ENCODE data around the gene KRTAP1-5. TPM values are rescaled to one million over a fixed set of nuclear protein-coding genes. Genes with fewer than 3 reads are reported as not detected.
"Not testable (repeated sequence)": the region's sequence is repeated elsewhere in the genome, so short reads cannot be mapped to it uniquely, and the experiment has no call there.

Gene KRTAP1-5, protein sequence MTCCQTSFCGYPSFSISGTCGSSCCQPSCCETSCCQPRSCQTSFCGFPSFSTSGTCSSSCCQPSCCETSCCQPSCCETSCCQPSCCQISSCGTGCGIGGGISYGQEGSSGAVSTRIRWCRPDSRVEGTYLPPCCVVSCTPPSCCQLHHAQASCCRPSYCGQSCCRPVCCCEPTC
- total RNA-seq (2014; rRNA removed; shearing (Covaris generic)): not detected in 2 replicates
- polyA plus RNA-seq (2014; cell fraction: nucleus; rRNA removed): not detected in 2 replicates

DNA sequence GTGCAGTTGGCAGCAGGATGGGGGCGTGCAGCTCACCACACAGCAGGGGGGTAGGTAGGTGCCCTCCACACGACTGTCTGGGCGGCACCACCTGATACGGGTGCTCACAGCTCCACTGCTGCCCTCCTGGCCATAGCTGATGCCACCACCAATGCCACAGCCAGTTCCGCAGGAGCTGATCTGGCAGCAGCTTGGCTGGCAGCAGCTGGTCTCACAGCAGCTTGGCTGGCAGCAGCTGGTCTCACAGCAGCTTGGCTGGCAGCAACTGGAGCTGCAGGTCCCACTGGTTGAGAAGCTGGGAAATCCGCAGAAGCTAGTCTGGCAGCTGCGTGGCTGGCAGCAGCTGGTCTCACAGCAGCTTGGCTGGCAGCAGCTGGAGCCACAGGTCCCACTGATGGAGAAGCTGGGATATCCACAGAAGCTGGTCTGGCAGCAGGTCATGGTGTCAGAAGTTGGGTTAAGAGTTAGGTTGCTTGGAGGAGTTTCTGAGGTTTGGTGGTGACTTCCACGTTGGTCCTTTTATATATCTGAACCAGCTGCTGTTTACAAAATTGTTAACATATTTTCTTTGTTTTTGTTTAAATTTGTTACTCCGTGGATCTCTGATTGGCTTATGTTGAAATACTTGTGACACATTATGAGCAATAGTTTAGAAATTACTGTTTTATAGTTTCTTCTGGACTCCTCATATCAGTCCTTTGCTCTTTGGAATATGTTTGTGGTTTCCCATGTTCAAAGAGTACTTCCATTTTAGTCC lies at the start of gene KRTAP1-5:
Gene KRTAP1-5, minus strand, starts transcription at position 494 of the 757 bp plus-strand sequence. Its CDS starts 53 bp downstream, at position 441.
- DNase-seq (ENCODE audit: extremely low read depth, low read depth): no peak

DNA sequence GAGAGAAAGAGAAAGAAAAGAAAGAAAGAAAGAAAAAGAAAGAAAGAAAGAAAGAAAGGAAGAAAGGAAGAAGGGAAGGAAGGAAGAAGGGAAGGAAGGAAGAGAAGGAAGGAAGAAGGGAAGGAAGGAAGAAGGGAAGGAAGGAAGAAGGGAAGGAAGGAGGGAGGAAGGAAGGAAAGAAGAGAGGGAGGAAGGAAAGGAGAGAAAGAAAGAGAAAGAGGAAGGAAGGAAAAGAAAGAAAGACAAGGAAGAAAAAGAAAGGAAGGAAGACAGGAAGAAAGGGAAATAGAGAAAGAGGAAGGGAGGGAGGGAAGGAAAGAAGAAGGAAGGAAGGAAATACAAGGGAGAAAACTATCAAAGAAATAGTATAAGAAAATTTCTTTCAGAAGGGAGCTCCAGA lies 49.8 kb upstream of the KRTAP1-5 start:
- DNase-seq (ENCODE audit: extremely low read depth, low read depth): no peak

DNA sequence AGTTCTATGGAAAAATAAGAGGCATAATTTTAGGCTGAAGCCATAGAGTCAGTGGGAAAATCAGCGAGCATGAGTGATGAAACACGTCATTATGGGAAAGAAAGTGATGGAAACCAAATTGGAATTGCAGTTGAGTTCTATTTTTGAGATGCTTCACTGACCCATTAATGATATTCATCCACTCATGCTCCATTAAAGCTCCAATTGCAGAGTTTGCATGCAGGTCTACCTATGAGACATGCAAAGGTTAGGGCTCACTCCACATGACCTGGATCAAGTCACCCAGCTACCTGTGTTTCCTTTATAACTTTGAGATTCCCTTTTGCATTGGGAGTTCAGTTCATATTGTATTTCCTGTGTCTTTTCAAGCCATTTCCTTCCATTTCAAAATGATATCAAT lies 46.7 kb upstream of the KRTAP1-5 start:
- DNase-seq (ENCODE audit: extremely low read depth, low read depth): no peak

DNA sequence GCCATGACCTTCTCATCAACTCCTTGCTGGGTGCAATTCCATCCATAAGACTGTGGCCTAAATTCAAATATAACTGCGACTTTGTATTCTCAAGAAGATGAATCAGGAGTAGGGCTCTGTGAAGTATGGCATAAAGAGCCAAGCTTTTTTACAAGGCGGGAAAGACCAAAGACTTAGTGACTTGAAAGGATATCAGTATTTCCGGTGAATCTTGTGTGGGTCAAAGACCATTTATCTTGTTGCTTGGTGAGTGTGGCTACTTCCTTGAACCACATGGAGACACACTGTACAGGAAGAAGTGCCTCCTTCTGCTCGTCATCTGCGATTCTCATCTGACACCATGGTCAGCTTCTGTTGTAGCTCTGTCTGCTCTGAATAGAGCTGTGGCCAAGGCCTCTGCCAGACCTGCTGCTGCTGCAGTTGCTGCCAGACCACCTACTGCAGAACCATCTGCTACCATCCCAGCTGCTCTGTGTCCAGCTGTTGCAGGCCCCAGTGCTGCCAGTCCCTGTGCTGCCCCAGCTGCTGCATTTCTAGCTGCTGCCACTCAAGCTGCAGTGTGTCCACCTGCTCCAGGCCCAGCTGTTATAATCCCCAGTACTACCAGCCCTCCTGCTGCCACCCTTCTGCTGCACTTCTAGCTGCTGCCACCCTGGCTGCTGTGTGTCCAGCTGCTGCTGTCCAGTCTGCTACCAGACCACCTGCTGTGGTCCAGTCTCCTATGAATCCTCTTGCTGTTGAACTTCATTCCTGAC lies 44.8 kb upstream of the KRTAP1-5 start:
- DNase-seq (ENCODE audit: extremely low read depth, low read depth): no peak

DNA sequence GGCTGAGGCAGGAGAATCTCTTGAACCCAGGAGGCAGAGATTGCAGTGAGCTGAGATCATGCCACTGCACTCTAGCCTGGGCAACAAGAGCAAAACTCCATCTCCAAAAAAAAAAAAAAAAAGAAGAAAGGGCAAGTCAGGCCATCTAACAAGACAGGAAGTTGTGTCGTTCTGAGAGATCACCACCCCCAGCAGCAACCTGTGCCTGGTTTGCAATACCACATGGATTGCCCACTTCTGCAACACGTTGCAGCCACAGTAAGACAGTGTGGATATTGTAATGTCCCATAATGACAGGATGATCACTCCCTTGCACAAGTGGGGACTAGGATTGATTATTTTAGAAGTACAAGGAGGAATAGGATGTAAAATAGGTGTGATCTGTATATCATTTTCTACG lies 42.0 kb upstream of the KRTAP1-5 start:
- no peak for DNase-seq (ENCODE audit: extremely low read depth, low read depth)

DNA sequence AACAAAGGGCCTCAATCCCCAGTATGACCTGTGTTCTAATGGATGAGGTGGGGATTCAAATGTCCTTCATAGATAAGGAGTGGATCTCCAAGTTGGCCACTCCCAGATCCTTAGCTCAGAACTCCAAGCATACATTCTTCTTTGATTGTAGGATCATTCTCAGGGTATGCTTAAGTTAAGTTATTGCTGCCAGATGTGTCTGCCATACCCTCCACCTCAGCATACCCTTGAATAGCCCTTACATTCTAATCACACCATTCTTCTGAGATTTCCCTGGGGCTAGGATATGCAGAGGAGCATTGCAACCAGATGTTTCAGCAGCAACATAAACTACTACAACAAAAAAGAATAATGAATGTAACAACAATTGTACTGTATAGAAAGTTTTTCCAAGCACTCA lies 40.3 kb upstream of the KRTAP1-5 start:
- DNase-seq (ENCODE audit: extremely low read depth, low read depth): no peak

DNA sequence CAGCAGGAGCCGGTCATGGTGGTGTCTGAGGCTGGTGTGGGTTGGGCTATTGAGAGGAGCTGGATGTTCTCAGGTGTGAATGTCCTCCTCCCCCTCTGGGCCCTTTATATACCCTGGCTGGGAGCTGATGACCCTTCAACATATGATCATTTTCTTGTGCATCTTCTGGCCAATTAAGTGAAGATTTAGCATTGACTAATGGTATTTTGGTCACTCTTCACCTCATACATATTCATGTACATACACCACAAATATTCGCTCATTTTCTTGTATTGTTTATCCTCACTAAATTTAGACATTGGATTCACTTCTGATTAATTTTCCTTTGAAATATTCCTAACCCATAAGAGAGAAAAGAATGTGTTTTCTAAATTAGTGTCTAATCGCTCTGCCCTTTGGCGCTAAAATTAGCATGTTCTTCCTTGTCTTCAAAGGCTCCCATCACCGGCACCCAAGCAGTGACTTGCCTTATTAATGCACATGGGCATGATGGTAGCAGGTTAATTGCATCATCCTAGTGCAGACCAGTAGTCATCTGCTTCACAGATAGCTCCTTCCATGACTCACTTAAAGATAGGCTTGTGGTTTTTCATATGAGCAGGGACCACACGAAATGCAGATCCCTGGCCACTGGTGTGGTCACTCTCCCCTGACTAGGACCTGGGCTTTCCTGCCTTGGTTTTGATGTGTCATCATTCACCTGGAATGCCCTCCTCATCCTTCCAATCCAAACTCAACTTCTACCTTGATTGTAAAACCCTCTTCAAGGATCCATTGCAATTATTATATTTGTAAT lies 39.0 kb upstream of the KRTAP1-5 start, which contains the start of gene KRTAP2-4:
Gene KRTAP2-4, minus strand, starts transcription at position 51 of the 796 bp plus-strand sequence. Its CDS starts 34 bp downstream, at position 17.
- DNase-seq (ENCODE audit: extremely low read depth, low read depth): no peak

DNA sequence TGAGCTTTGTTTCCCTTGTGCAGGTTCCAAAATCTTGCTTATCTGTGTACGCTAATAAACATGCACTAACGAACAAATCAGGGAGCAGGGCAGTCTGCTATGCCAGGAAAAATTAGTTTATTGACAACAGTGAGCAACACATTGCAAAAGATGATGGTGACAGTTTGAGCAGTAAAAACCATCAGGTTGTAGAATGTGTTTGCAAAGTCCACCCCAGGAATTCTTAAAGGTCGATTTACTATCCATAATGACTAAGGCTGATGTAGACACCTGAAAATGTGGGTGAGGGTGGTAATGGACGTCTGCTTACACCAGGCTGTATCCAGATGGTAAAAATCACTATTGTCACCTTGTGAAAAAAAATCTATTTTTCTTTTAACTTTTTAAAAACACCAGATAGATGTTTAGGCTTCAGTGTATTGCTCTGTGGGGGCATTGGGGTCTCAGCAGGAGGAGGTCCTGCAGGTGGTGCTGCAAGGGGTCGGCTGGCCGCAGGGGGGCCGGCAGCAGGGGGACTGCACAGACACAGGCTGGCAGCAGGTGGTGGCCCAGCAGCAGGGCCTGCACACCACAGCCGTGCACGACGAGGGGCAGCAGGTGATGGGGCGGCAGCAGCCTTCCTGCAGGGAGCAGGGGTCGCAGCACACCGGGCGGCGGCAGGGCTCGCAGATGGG lies 38.1 kb upstream of the KRTAP1-5 start:
- DNase-seq (ENCODE audit: extremely low read depth, low read depth): not testable (repeated sequence)

DNA sequence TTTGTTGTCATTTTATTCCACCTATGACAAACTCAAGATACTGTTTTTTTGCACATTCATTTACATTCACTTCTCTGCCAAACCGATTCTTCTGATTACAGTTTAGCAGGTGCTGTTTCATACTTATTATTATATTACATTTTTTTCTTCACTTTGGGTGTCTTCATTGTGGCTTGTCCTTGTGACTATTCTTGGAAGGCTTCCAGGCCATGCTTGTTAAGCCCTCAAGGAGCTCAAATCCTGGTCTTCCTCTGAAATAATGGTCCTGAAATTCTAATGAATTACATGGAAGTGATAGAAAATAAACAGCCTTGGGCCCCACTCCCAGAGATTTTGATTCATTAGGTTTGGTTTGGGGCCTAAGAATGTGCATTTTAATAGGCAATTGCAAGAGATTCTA lies 37.3 kb upstream of the KRTAP1-5 start:
- DNase-seq (ENCODE audit: extremely low read depth, low read depth): no peak

DNA sequence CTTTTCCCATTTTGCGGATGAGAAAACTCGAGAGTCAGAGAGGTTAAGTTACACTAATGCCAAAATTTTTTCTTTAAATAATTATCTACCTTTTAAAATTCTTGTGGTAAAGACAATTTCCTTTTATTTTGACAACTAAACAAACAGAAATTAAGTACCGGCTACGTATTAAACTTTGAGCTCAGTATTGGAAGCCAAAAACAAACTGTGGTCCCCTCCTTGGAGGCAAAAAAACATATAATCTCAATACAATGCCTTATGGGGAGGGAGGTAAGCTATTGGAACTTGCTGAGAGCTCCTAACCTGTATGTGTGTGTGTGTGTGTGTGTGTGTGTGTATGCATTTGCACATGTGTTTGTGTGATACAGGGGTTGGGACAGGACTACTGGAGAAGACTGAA lies 36.4 kb upstream of the KRTAP1-5 start:
- no peak for DNase-seq (ENCODE audit: extremely low read depth, low read depth)

DNA sequence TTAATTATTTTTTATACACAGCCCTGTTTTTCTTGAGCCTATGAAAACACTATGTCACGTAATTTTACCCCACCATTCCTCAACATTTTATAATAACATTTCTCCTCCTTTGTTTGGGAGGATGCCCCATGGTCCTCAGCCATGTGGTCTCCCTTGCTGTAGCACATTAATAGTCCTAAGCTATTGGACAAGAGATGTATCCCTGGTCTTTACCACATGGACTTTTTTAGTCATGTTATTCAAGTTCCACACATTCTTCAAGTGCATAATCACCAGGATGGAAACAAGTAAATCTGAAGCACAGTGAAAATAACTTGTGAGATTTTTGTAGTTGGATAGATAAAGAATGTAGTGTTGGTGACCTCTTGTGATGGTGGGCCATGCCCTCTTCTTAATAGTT lies 35.0 kb upstream of the KRTAP1-5 start:
- DNase-seq (ENCODE audit: extremely low read depth, low read depth): no peak

DNA sequence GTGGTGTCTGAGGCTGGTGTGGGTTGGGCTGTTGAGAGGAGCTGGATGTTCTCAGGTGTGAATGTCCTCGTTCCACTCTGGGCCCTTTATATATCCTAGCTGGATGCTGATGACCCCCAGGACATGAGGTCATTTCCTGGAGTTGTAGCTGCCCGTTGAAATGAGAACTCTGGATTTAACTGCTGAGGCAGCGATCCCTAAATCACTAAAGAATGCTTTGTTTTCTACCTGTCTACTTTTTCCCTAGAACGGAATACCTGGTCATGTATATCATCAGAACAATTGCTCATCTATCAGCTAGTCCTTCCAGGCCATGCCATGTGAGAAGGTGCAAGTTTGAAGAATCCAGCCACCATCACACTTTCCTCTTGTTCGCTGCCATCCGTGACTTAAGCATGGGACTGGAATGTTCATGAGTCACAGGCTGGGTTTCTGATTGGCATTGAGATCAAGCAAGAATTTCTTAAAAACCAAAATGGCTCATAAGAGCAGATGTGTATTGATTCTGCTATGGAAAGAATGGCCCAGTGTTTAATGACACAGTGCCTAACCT lies 33.1 kb upstream of the KRTAP1-5 start, which contains the start of gene KRTAP2-3:
Gene KRTAP2-3, minus strand, starts transcription at position 63 of the 553 bp plus-strand sequence. CDS start 64 bp downstream, outside the sequence.
- DNase-seq (ENCODE audit: extremely low read depth, low read depth): no peak

DNA sequence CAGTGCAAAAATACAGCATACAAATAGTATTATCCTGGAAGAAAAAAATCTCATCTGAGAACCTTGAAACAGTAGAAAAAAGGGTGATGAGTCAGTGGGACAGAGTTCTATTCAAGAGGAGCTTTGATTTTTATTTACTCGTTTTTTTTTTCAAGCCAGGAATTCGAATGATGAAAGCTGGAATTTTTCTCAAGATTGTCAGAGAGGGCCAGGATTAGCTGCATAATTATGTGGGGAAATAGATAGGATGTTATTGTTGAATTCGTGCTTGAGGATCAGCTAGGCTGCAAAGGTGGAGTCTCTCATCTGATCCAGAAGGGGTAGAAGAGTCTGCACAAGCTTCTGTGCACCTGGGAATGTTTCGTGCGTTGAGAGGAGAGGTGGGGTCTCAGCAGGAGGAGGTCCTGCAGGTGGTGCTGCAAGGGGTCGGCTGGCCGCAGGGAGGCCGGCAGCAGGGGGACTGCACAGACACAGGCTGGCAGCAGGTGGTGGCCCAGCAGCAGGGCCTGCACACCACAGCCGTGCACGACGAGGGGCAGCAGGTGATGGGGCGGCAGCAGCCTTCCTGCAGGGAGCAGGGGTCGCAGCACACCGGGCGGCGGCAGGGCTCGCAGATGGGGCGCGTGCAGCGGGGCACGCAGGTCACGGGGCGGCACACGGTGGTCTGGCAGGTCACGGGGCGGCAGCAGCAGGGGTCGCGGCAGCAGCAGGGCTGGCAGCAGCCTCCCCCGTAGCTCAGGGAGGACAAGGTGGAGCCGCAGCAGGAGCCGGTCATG lies 32.5 kb upstream of the KRTAP1-5 start:
- not testable (repeated sequence) for DNase-seq (ENCODE audit: extremely low read depth, low read depth)

DNA sequence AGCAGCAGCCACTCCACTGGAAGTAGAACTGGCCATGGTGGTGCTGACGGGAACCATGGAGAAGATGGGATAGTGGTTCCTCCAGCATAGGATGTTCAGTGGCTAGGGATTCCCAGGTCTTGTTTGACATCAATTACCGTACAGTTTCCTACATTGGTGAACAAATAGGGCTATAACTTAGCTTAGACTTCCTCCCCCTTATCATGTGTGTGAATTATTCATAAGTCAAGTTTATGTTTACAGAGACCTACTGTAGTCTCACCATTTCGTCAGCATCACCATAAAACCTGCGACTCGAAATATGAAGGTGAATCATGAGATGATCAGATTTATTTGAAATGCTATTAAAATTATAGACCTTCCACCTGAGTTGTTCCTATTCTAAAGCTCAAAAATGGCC lies 31.7 kb upstream of the KRTAP1-5 start:
- DNase-seq (ENCODE audit: extremely low read depth, low read depth): no peak

DNA sequence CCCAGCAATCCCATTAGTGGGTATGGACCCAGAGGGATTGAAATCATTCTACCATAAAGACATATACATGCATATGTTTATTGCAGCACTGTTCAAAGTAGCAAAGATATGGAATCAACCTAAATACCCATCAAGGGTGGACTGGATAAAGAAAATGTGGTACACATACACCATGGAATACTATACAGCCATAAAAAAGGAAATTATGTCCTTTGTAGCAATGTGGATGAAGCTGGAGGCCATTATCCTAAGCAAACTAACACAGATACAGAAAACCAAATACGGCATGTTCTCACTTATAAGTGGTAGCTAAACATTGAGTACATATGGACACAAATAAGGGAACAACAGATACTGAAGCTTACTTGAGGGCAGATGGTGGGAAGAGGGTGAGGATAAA lies 30.5 kb upstream of the KRTAP1-5 start:
- DNase-seq (ENCODE audit: extremely low read depth, low read depth): no peak

DNA sequence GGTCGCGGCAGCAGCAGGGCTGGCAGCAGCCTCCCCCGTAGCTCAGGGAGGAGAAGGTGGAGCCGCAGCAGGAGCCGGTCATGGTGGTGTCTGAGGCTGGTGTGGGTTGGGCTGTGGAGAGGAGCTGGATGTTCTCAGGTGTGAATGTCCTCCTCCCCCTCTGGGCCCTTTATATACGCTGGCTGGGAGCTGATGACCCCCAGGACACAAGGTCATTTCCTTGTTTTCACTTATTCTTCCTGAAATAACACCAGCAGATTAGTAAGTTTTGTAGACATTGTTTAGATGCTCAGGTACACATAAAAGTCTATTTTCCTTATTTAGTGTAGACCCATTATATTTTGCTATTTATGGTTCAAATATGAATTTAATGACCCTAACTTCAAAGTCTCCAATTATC lies 28.1 kb upstream of the KRTAP1-5 start, which contains the start of gene KRTAP2-2:
Gene KRTAP2-2, minus strand, starts transcription at position 101 of the 400 bp plus-strand sequence. Its CDS starts 19 bp downstream, at position 82.
- not testable (repeated sequence) for DNase-seq (ENCODE audit: extremely low read depth, low read depth)

DNA sequence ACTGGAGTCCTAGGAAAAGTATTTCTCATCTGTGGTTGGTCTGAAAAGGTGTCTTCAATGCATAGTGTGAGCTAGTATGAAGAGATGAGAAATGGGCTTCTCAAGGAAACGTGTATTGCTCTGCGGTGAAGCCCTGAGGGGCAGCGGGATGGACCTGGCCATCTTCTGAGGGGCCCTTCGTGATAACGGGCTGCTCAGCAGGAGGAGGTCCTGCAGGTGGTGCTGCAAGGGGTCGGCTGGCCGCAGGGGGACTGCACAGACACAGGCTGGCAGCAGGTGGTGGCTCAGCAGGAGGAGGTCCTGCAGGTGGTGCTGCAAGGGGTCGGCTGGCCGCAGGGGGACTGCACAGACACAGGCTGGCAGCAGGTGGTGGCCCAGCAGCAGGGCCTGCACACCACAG lies 27.5 kb upstream of the KRTAP1-5 start:
- not testable (repeated sequence) for DNase-seq (ENCODE audit: extremely low read depth, low read depth)

DNA sequence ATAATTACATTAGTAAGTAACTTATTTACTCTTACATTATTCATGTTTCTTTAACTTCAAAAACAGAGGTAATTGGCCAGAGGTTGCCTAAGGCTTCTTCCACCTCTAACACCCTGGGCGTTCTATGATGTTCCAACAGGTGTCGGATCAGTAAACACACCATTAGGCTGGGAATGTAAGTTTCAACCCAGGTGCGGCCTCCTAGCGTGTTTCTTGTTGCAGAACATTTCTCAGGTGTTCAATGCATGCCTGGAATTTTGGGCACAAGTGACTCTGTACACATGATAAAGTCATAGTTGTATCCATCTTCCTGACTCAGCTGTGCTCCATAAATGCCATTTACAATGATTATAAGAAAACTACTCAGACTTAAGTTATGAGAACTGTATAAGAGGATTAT lies 27.0 kb upstream of the KRTAP1-5 start:
- DNase-seq (ENCODE audit: extremely low read depth, low read depth): no peak

DNA sequence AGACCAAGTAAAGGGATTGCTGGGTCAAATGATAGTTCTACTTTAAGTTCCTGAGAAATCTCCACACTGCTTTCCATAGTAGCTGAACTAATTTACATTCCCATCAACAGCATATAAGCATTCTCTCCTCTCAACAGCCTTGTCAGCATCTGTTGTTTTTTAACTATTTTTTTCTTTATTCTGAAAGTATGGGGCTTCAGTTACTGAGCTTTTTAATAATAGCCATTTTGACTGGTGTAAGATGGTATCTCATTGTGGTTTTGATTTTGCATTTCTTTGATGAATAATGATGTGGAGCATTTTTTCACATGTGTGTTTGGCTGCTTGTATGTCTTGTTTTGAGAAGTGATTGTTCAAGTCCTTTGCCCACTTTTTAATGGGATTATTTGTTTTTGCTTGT lies 25.6 kb upstream of the KRTAP1-5 start:
- no peak for DNase-seq (ENCODE audit: extremely low read depth, low read depth)
